Esophagus squamous epithelium (tissue), 5 donors: ENCODE data around the gene LTBP1. TPM values are rescaled to one million over a fixed set of nuclear protein-coding genes. Genes with fewer than 3 reads are reported as not detected.
"Not testable (repeated sequence)": the region's sequence is repeated elsewhere in the genome, so short reads cannot be mapped to it uniquely, and the experiment has no call there.

Experiments used
- DNase-seq: peaks from one replicate; lab custom pipeline; 2025; lab: John Stamatoyannopoulos, UW
- H3K27ac ChIP-seq, 4 donors: fragments of 200-600 bp; sonication (generic); one replicate each; pipeline ENCODE4 v1.5.1; 2016 to 2019; ENCODE audit warnings: mild to moderate bottlenecking in 1 of 4
- H3K27me3 ChIP-seq, 4 donors: fragments of 200-600 bp; sonication (generic); 1 replicate in 3 of 4; 2 replicates in 1 of 4; pipeline versions ENCODE4 v1.5.1 to v1.6.0; 2017 to 2021; ENCODE audit warnings: antibody characterized with exemption in 1 of 4
- H3K36me3 ChIP-seq, 3 donors: fragments of 200-600 bp; sonication (generic); one replicate each; pipeline ENCODE4 v1.5.1; 2016 to 2019
- H3K4me1 ChIP-seq, 3 donors: fragments of 200-600 bp; sonication (generic); one replicate each; pipeline ENCODE4 v1.5.1; 2017 to 2019
- H3K4me3 ChIP-seq, 4 donors: fragments of 200-600 bp; sonication (generic); 1 replicate in 3 of 4; 2 replicates in 1 of 4; pipeline ENCODE4 v1.5.1; 2016 to 2019; ENCODE audit warnings: mild to moderate bottlenecking in 2 of 4, moderate library complexity in 1 of 4
- H3K9me3 ChIP-seq, 3 donors: fragments of 200-600 bp; sonication (generic); one replicate each; pipeline ENCODE4 v1.5.1; 2016 to 2019
- POLR2A ChIP-seq, 4 donors: fragments of 450-650 bp; IDR thresholded peaks; one replicate each; pipeline ENCODE4 v1.6.1; 2017; ENCODE audit warnings: antibody characterized with exemption in 4 of 4, mild to moderate bottlenecking in 4 of 4, moderate library complexity in 3 of 4
- whole genome bisulfite sequencing, 2 donors: methylation state at CpG; one replicate each; pipeline ENCODE4 v1.1.5; 2018; 5-methylcytosine and 5-hydroxymethylcytosine counted together
- intact Hi-C: fragments of 100-400 bp; cut with DNase I; formaldehyde crosslinking; loops from one replicate; pipeline ENCODE4 v1.15.0; 2022
- total RNA-seq, 4 donors: library from RNA; depleted of rRNA; stranded (reverse); fragments of >200 nt; gene quantifications; one replicate each; pipeline ENCODE4 v1.1.0, GENCODE V29; 2016
- TF ChIP-seq, protein P1 (sequence below), 6 experiments: fragments of 450-650 bp in 4 of 6; fragments of 200-600 bp in 2 of 6; sonication (generic) in 2 of 6; IDR thresholded peaks; one replicate each; pipeline ENCODE4 v1.5.1; 2016 to 2019; ENCODE audit warnings: antibody characterized with exemption in 6 of 6, mild to moderate bottlenecking in 4 of 6, moderate library complexity in 4 of 6
- donor health status: DM: yes; HTN: yes; CAD: no.

The LTBP1 gene
- total RNA-seq, 4 donors from 2014 or later, result 5.5 to 69.4 (median 32.6) TPM

- Histone ChIP-seq H3K4me1 (peaks cover 5 to 16% (median 13%) of the 10 kb centered on the region in 3 donors), H3K36me3 (no peaks in the 10 kb centered on the region), H3K27me3 (no peaks in the 10 kb centered on the region), H3K4me3 (peak overlapping the region in 1 of 4 donors; percentile 7), H3K9me3 (no peaks in the 10 kb centered on the region), H3K27ac (peak overlapping the region in 3 of 4 donors; percentile 30 to 73 (median 67))
- intact Hi-C loops, result no loop called here
- DNase-seq, result no peak
- TF ChIP-seq, protein P1, sequence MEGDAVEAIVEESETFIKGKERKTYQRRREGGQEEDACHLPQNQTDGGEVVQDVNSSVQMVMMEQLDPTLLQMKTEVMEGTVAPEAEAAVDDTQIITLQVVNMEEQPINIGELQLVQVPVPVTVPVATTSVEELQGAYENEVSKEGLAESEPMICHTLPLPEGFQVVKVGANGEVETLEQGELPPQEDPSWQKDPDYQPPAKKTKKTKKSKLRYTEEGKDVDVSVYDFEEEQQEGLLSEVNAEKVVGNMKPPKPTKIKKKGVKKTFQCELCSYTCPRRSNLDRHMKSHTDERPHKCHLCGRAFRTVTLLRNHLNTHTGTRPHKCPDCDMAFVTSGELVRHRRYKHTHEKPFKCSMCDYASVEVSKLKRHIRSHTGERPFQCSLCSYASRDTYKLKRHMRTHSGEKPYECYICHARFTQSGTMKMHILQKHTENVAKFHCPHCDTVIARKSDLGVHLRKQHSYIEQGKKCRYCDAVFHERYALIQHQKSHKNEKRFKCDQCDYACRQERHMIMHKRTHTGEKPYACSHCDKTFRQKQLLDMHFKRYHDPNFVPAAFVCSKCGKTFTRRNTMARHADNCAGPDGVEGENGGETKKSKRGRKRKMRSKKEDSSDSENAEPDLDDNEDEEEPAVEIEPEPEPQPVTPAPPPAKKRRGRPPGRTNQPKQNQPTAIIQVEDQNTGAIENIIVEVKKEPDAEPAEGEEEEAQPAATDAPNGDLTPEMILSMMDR (IDR thresholded peaks at IDR 0.05), result no peak
- no peak for TF ChIP-seq POLR2A (IDR thresholded peaks at IDR 0.05)
- WGBS, 2 donors, result 47 to 92% methylated on average over 2 to 5 of the region's 6 CpGs
Measured at GRCh38 chr2:32976409-32977063, 29.8 kb downstream of the LTBP1 start.

- DNase-seq, result no peak
- Histone ChIP-seq H3K9me3 (no peaks in the 10 kb centered on the region), H3K27ac (peak overlapping the region in 3 of 4 donors; percentile 30 to 73 (median 67)), H3K4me1 (peaks cover 5 to 16% (median 13%) of the 10 kb centered on the region in 3 donors), H3K36me3 (no peaks in the 10 kb centered on the region), H3K4me3 (peak overlapping the region in 1 of 4 donors; percentile 7), H3K27me3 (no peaks in the 10 kb centered on the region)
- 14% methylated on average over 4 of the region's 6 CpGs; no CpG with 5 or more reads in 1 of the 2 donors for WGBS, 2 donors
- TF ChIP-seq, protein P1 (IDR thresholded peaks at IDR 0.05), result no peak
- TF ChIP-seq POLR2A (IDR thresholded peaks at IDR 0.05), result no peak
- intact Hi-C loops, result no loop called here
Measured at GRCh38 chr2:32977228-32977758, 30.5 kb downstream of the LTBP1 start.

GRCh38 chr2:32981612-32982011 lies 34.9 kb downstream of the LTBP1 start:
- Histone ChIP-seq H3K4me1 (peaks cover 5 to 11% (median 8%) of the 10 kb centered on the region in 3 donors), H3K36me3 (no peaks in the 10 kb centered on the region), H3K27ac (no peak overlapping the region), H3K4me3 (no peak overlapping the region), H3K27me3 (no peaks in the 10 kb centered on the region), H3K9me3 (no peaks in the 10 kb centered on the region)
- DNase-seq, result no peak
- 87 to 88% methylated on average over 4 of the region's 4 CpGs for WGBS, 2 donors
- intact Hi-C loops, result no loop called here
- TF ChIP-seq, protein P1 (IDR thresholded peaks at IDR 0.05), result no peak
- TF ChIP-seq POLR2A (IDR thresholded peaks at IDR 0.05), result no peak

- H3K4me3 ChIP-seq, H3K27me3 ChIP-seq, H3K4me1 ChIP-seq, H3K36me3 ChIP-seq, H3K27ac ChIP-seq, DNase-seq, H3K9me3 ChIP-seq, intact Hi-C loops: not testable (repeated sequence)
- WGBS, 2 donors, result 90 to 91% methylated on average over 4 to 5 of the region's 5 CpGs
Measured at GRCh38 chr2:32983193-32983924, 36.6 kb downstream of the LTBP1 start.

- Histone ChIP-seq H3K36me3 (no peaks in the 10 kb centered on the region), H3K27ac (no peak overlapping the region), H3K27me3 (no peaks in the 10 kb centered on the region), H3K9me3 (no peaks in the 10 kb centered on the region), H3K4me3 (no peak overlapping the region), H3K4me1 (peaks cover 0 to 11% (median 0%) of the 10 kb centered on the region in 3 donors)
- 94 to 100% methylated on average over 2 to 4 of the region's 4 CpGs for WGBS, 2 donors
- no peak for DNase-seq
- intact Hi-C loops, result no loop called here
- TF ChIP-seq POLR2A (IDR thresholded peaks at IDR 0.05), result no peak
- TF ChIP-seq, protein P1 (IDR thresholded peaks at IDR 0.05), result no peak
Measured at GRCh38 chr2:32986480-32986879, 39.7 kb downstream of the LTBP1 start.
